Measurements from ENCODE around the gene SPTA1.

The SPTA1 gene

DNA sequence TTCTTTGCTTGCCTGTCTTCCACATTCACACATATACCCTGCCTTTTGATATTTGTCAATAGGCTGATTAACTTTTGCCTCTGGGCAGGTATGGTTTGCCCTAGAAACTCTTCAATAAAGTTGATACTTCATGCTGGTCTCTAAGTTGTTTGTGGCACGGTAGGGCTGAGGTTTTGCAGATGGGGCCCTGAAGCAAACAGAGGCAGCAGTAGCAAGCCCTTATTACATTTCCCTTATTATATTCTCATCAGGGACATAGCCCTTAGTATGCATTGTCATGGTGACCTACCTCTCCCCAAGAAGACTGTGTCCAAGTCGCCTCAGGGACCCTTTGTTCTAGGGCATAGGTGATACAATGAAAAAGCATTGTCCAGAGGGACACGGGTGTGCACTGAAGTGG is 116.0 kb downstream of the SPTA1 start, which contains the start of gene OR6P1:
Gene OR6P1, minus strand, starts transcription at position 101 of the 400 bp plus-strand sequence. CDS start 6,976 bp downstream, outside the sequence.
- no peak for DNase-seq (ENCODE audit: low spot score)

DNA sequence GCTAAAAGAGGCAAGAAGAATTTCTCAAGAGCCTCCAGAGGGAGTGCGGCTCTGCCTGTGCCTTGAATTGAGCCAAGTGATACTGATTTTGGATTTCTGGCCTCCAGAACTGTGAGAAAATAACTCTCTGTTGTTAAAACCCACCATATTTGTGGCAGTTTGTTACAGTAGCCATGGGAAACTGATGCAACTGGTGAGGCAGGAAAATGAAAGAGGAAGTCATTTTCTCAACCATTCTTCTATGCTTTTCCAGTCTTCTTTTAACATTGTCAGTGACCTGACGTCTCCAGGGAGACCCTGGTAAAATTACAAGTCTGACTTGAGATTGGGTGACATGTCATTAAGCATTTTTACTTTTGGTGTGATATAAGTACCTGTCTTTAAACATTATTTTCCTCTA is 121.9 kb downstream of the SPTA1 start:
- no peak for DNase-seq (ENCODE audit: low spot score)

DNA sequence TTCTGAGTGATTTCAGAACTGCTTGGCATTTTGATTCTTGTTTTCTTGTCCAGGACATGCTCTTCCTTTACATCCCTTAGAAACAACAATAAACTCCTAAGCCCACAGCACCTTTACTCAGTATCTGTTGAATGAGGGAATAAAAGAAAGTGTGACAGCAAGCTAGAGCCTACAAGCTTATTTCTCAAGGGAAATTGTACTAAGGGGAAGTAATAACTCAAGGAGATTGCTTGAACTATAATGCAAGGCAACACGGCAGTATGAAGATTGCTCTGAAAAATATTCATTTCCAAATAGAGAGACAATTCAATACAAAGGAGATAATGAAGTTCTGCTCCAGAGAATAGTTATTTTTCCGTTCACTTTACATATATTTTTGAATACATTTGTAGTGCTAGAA is 122.7 kb downstream of the SPTA1 start:
- DNase-seq (ENCODE audit: low spot score), result no peak

All from COLO829 (cell line).